Measurements from ENCODE around the gene ZNF385D. TPM values are rescaled to one million over a fixed set of nuclear protein-coding genes. Genes with fewer than 3 reads are reported as not detected.

ZNF385D gene
- total and polyA plus RNA-seq, 4 donors, result 0.08 to 0.50 (median 0.09) TPM

- WGBS, result 46% methylated on average over 2 of the region's 2 CpGs
- TF ChIP-seq JUND (IDR thresholded peaks at IDR 0.05), result no peak
- no peak for TF ChIP-seq MAX (IDR thresholded peaks at IDR 0.05)
- TF ChIP-seq REST (IDR thresholded peaks at IDR 0.05), result no peak
- TF ChIP-seq ZBTB33 (IDR thresholded peaks at IDR 0.05), result no peak
- TF ChIP-seq FOXA1 (IDR thresholded peaks at IDR 0.05), result no peak
- no peak for TF ChIP-seq RXRA (IDR thresholded peaks at IDR 0.05)
- no peak for TF ChIP-seq RAD21 (IDR thresholded peaks at IDR 0.05)
- TF ChIP-seq HNF4A (conservative IDR thresholded peaks at IDR 0.05), result no peak
- no peak for TF ChIP-seq EGR1 (IDR thresholded peaks at IDR 0.05; ENCODE audit: low read depth in 2 of 2)
- TF ChIP-seq SP1 (IDR thresholded peaks at IDR 0.05), result no peak
- TF ChIP-seq NR2F2 (IDR thresholded peaks at IDR 0.05), result no peak
- TF ChIP-seq CTCF (IDR thresholded peaks at IDR 0.05; ENCODE audit: low read depth, low read length, missing input control), result no peak
- no peak for TF ChIP-seq TAF1 (conservative IDR thresholded peaks at IDR 0.05)
- no peak for TF ChIP-seq ATF3 (IDR thresholded peaks at IDR 0.05)
- no peak for TF ChIP-seq HNF4G (IDR thresholded peaks at IDR 0.05)
- no peak for TF ChIP-seq FOXA2 (IDR thresholded peaks at IDR 0.05)
- TF ChIP-seq GABPA (IDR thresholded peaks at IDR 0.05 in 1 of 2, conservative IDR thresholded peaks at IDR 0.05 in 1 of 2), result no peak
- no peaks in the 10 kb centered on the region for H3K36me3 ChIP-seq (ENCODE audit: control insufficient read depth in 4 of 4, insufficient read depth in 3 of 4, low read depth in 1 of 4, low read length in 3 of 4)
- no peak for DNase-seq (ENCODE audit: low spot score)
- H3K27ac ChIP-seq (ENCODE audit: low read depth in 1 of 2, low read length in 2 of 2), result no peak overlapping the region
- no peak overlapping the region for H3K9ac ChIP-seq (ENCODE audit: low read depth in 1 of 2, low read length in 2 of 2)
- no peak overlapping the region for H3K4me3 ChIP-seq (ENCODE audit: low read depth in 1 of 3, low read length in 3 of 3)
- no peaks in the 10 kb centered on the region for H3K4me1 ChIP-seq (ENCODE audit: control insufficient read depth in 4 of 4, insufficient read depth in 4 of 4, low read length in 3 of 4)
- no peaks in the 10 kb centered on the region for H3K27me3 ChIP-seq (ENCODE audit: control insufficient read depth in 4 of 4, insufficient read depth in 4 of 4, low read length in 3 of 4)
- H3K9me3 ChIP-seq (ENCODE audit: control insufficient read depth in 4 of 4, low read length in 3 of 4), result no peaks in the 10 kb centered on the region
Measured at GRCh38 chr3:21715662-21716061, 35.3 kb downstream of the ZNF385D start.

- 19% methylated on average over 3 of the region's 3 CpGs for WGBS
- Histone ChIP-seq H3K4me1 (ENCODE audit: control insufficient read depth in 4 of 4, insufficient read depth in 4 of 4, low read length in 3 of 4) (peaks cover 0 to 12% (median 1%) of the 10 kb centered on the region in 4 donors), H3K9me3 (ENCODE audit: control insufficient read depth in 4 of 4, low read length in 3 of 4) (no peaks in the 10 kb centered on the region), H3K9ac (ENCODE audit: low read depth in 1 of 2, low read length in 2 of 2) (no peak overlapping the region), H3K36me3 (ENCODE audit: control insufficient read depth in 4 of 4, insufficient read depth in 3 of 4, low read depth in 1 of 4, low read length in 3 of 4) (no peaks in the 10 kb centered on the region), H3K27ac (ENCODE audit: low read depth in 1 of 2, low read length in 2 of 2) (peak overlapping the region; percentile 63 to 78), H3K27me3 (ENCODE audit: control insufficient read depth in 4 of 4, insufficient read depth in 4 of 4, low read length in 3 of 4) (no peaks in the 10 kb centered on the region), H3K4me3 (ENCODE audit: low read depth in 1 of 3, low read length in 3 of 3) (no peak overlapping the region)
- DNase-seq (ENCODE audit: low spot score), result no peak
- TF ChIP-seq MAX (IDR thresholded peaks at IDR 0.05) (peak; percentile 92), JUND (IDR thresholded peaks at IDR 0.05) (peak; percentile 65 to 86), ZBTB33 (IDR thresholded peaks at IDR 0.05) (peak; percentile 92), EGR1 (IDR thresholded peaks at IDR 0.05; ENCODE audit: low read depth in 2 of 2) (peak in 1 of 2 donors; percentile 80), SP1 (IDR thresholded peaks at IDR 0.05) (peak; percentile 80), HNF4A (conservative IDR thresholded peaks at IDR 0.05) (peak; percentile 68 to 91), HNF4G (IDR thresholded peaks at IDR 0.05) (peak; percentile 9), YY1 (IDR thresholded peaks at IDR 0.05) (peak; percentile 84), CTCF (IDR thresholded peaks at IDR 0.05; ENCODE audit: low read depth, low read length, missing input control) (no peak), NR2F2 (IDR thresholded peaks at IDR 0.05) (peak; percentile 23), RAD21 (IDR thresholded peaks at IDR 0.05) (peak; percentile 51 to 67), RXRA (IDR thresholded peaks at IDR 0.05) (peak; percentile 54 to 91), GABPA (IDR thresholded peaks at IDR 0.05 in 1 of 2, conservative IDR thresholded peaks at IDR 0.05 in 1 of 2) (peak in 1 of 2 donors; percentile 64), TAF1 (conservative IDR thresholded peaks at IDR 0.05) (no peak), FOXA1 (IDR thresholded peaks at IDR 0.05) (peak; percentile 66)
Measured at GRCh38 chr3:21705769-21706168, 45.2 kb downstream of the ZNF385D start.

Data from liver (tissue), 9 donors.